Fibroblast of pulmonary artery (primary cell): Measurements from ENCODE around the gene MED13.

Source experiments
- DNase-seq: peaks from one replicate; pipeline ENCODE4 v3.0.0-alpha.2; 2010; ENCODE audit warnings: low read depth
- H3K4me3 ChIP-seq: replicated peaks from 2 replicates; pipeline ENCODE4 v1.5.1; 2011; ENCODE audit warnings: low read depth, mild to moderate bottlenecking, control low read depth, low read length, moderate library complexity
- CTCF ChIP-seq: IDR thresholded peaks from 2 replicates; pipeline ENCODE4 v1.5.1; 2011; ENCODE audit warnings: mild to moderate bottlenecking, control low read depth, low read length, inconsistent platforms; ENCODE audit errors: missing control alignments

The MED13 gene

DNA sequence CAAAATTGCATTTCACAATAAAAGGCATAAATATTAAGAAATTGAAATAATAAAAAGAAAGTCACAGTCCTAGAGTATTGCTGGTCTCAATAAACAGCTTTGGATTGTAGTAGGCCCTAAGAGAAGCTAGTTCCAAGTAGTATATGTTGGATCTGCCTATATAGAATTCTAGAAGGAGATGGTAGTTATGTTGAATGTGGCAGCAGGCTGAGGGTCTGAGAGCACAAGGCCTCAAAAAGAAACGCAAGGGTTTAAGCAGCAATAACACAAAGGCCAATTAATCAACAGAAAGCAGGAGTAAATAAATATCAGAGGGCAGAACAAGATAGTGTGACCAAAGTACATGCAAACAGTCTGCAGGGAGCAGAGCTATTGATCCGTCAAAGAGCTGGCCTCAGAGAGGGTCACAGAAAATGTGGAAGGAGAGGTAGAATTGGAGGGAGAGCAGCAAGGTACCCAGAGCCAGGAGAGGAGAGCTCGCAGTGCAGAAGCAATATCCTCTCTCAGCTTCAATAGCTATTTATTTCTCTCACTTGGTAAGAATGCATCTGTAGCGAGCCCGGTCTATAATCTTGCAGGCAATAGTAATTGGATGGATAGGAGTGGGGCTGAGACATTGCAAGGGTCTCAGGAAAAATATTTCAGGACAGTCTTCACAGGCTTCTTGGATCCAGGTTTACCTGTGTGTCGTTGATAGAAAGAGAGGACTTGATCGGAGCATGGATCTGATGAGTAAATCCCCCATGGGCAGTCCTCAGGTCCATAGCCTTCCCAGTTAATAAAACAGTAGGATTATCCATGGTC lies 25.1 kb upstream of the MED13 start:
- no peak for DNase-seq
- TF ChIP-seq CTCF = no peak

GRCh38 chr17:62089334-62089733 lies 24.3 kb upstream of the MED13 start:
- no peak for DNase-seq
- H3K4me3 ChIP-seq = no peak overlapping the region
- no peak for TF ChIP-seq CTCF

More for the DNA sequence above, 25.1 kb upstream of the MED13 start:
- no peak overlapping the region for H3K4me3 ChIP-seq

DNA sequence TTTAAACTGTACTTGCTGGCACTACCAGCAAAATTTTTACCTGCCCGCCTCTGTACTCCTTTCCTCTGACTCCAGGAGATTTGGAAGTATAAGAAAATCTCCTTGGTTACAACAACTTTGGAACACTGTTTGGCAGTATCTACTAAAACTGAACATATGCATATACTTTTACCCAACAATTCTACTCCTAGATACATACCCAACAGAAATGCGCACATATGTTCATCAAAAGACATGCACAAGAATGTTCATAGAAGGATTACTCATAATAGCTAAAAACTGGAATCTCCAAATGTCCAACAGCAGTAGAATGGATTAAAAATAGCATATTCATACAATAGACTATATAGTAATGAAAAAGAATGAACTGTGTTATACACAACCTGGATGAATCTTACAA lies 21.7 kb upstream of the MED13 start:
- DNase-seq = no peak
- TF ChIP-seq CTCF = no peak
- no peak overlapping the region for H3K4me3 ChIP-seq

DNA sequence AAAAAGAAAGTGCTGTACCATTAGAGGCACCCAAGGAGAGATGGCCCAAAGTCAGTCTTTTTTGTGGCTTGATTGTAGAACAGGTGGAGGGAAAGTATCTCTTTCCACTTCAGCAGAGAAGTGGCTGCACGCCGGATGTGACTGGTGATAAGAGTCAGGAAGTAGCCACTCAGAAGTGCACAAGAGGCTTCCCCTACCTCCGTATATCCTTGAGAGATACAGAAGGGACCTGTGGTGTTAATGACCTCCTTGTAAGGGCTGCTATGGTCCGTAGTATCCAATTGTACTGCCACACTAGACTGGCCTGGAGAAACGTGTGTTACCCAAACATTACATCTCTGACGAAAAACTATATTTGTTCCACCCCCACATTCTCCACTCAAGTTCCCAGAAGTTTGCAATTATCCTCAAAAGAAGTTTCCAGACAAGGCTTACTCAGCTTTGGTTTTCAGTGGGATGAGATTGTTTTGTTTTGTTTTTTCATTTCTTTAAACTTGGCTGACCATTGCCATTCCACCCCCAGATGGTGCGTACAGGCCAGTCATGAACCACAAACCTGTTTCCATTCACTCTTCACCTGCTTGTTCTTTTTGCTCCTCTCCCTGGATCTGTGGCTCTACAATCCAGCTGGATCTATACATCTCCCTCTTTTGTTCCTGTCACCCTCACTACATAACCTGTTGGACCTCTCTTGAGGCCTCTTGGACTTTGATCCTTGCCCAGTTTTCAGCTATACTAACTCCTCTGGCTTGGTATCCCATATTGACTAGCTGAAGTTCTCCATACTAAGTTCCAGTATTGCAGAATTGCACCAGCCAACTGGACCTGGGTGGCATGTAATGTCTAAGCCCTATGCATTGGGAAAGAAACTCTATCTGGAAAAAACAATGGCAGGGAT lies 20.7 kb upstream of the MED13 start:
- no peak for DNase-seq
- no peak overlapping the region for H3K4me3 ChIP-seq
- TF ChIP-seq CTCF = no peak

DNA sequence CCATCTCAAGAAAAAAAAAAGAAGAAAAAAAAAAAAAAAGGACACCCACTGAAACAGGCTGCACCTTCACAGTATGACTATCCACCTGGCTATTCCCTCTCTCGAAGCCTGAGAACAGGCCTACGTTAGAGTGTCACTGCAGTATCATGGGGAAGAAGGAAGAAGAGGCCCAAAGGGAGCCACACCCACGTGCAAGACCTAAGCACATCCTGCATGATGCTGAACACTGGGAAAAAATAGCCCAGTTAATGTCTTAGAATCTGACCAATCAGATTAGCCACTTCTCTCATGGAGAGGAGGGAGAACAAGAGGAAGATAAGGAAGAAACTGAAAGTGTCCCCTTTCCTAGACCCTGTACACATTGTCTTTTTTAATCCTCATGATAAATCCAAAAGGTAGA lies 19.5 kb upstream of the MED13 start:
- DNase-seq = no peak
- H3K4me3 ChIP-seq = no peak overlapping the region
- no peak for TF ChIP-seq CTCF

DNA sequence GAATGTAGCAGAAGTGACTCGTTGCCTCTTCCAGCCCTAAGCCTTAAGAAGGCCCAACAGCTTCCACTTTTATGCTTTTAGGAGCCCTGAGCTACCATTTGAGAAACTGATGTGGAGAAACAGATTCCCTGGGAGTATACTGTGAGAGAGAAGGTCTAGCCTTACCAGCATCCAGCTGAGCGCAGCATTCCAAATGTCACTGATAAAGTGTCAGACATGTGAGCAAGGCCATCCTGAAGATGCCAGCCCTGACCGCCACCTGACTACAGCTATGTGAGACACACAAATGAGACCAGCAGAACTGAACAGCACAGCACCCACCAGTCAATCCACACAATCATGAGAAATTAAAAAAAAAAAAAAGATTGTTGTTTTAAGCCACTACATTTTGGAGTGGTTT lies 18.6 kb upstream of the MED13 start:
- no peak for DNase-seq
- no peak for TF ChIP-seq CTCF
- no peak overlapping the region for H3K4me3 ChIP-seq

- DNase-seq = no peak
- H3K4me3 ChIP-seq = no peak overlapping the region
- no peak for TF ChIP-seq CTCF
Observed at GRCh38 chr17:62080647-62081046, 15.6 kb upstream of the MED13 start.
